OCI-LY3 (cell line): Measurements from ENCODE around the gene CYP27A1.

Source experiments
- H2AFZ ChIP-seq: fragments of 200-600, 300-600 bp; shearing (Covaris generic); 2 replicates; pipeline ENCODE4 v1.6.0; 2014; ENCODE audit warnings: antibody characterized with exemption, low read depth, low read length
- H3K27ac ChIP-seq: fragments of 200-600, 300-600 bp; sonication (generic); 2 replicates; pipeline ENCODE4 v1.5.1; 2014; ENCODE audit warnings: mild to moderate bottlenecking, low read length, moderate library complexity, mixed read lengths
- H3K27me3 ChIP-seq: fragments of 200-600, 300-600 bp; sonication (generic); 2 replicates; pipeline ENCODE4 v1.6.1; 2014; ENCODE audit warnings: low read depth, low read length, mixed read lengths
- H3K36me3 ChIP-seq: fragments of 200-600, 300-600 bp; sonication (generic); replicated peaks from 2 replicates; pipeline ENCODE3; 2014; ENCODE audit warnings: low read depth, low read length, mixed read lengths
- H3K4me1 ChIP-seq: fragments of 300-600, 200-600 bp; sonication (generic); 2 replicates; pipeline ENCODE4 v1.6.1; 2014; ENCODE audit warnings: low read length, mixed read lengths
- H3K4me2 ChIP-seq: fragments of 200-600, 300-600 bp; sonication (generic); 2 replicates; pipeline ENCODE4 v1.6.1; 2014; ENCODE audit warnings: low read length, mixed read lengths
- H3K4me3 ChIP-seq: fragments of 300-600, 200-600 bp; sonication (generic); 2 replicates; pipeline ENCODE4 v1.5.1; 2014; ENCODE audit warnings: antibody characterized with exemption, mild to moderate bottlenecking, low read length, moderate library complexity
- H3K79me2 ChIP-seq: fragments of 300-600, 200-600 bp; shearing (Covaris generic); 2 replicates; pipeline ENCODE4 v1.6.1; 2014; ENCODE audit warnings: mild to moderate bottlenecking, low read length, mixed read lengths
- H3K9ac ChIP-seq: fragments of 300-600, 200-600 bp; shearing (Covaris generic); 2 replicates; pipeline ENCODE4 v1.6.0; 2014; ENCODE audit warnings: mild to moderate bottlenecking, low read length, moderate library complexity
- H3K9me3 ChIP-seq: fragments of 200-600, 300-600 bp; shearing (Covaris generic); 2 replicates; pipeline ENCODE4 v1.6.1; 2014; ENCODE audit warnings: low read length, mixed read lengths; ENCODE audit not compliant: insufficient read depth
- H4K20me1 ChIP-seq: fragments of 200-600, 300-600 bp; sonication (generic); 2 replicates; pipeline ENCODE4 v1.6.1; 2016; ENCODE audit warnings: low read length, mixed read lengths; ENCODE audit not compliant: insufficient read depth
- CTCF ChIP-seq: fragments of 200-600, 300-600 bp; sonication (generic); IDR thresholded peaks from 2 replicates; pipeline ENCODE4 v1.5.1; 2014; ENCODE audit warnings: antibody characterized with exemption, low read length, low read depth
- EZH2phosphoT487 ChIP-seq: fragments of 200-600 bp; shearing (Covaris generic); IDR thresholded peaks from 2 replicates; pipeline ENCODE4 v1.6.1; 2018; ENCODE audit warnings: antibody characterized with exemption, mixed run types, low read depth

CYP27A1 gene

DNA sequence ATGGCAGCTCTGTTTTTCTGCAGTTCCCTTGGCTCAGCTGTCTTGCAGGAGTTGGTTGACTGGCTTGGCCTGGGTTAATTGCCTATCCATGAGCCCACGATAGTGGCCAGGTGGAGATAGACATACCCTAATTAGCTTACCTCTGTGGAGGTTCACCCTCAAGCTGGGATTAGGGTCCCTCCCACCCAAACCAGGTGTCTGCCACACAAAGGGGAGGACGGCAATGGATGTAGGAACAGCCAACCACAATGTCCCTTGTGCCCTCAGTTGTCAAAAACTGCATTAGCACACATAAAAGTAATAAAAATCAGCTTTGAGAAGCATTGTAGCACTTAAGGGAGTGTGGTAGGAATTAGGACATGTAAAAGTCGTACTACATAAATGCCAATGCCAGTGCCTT, 4.2 kb downstream of the CYP27A1 start:
- H3K27me3 ChIP-seq: no peaks in the 10 kb centered on the region

GRCh38 chr2:218788529-218789255, 6.7 kb downstream of the CYP27A1 start:
- no peaks in the 10 kb centered on the region for H3K79me2 ChIP-seq
- TF ChIP-seq EZH2phosphoT487 (no peak), CTCF (no peak)
- no peaks in the 10 kb centered on the region for H3K9me3 ChIP-seq
- no peak overlapping the region for H3K9ac ChIP-seq
- H3K36me3 ChIP-seq: no peaks in the 10 kb centered on the region
- no peak overlapping the region for H3K4me2 ChIP-seq
- no peaks in the 10 kb centered on the region for H4K20me1 ChIP-seq
- no peak overlapping the region for H2AFZ ChIP-seq
- no peaks in the 10 kb centered on the region for H3K4me1 ChIP-seq
- no peak overlapping the region for H3K27ac ChIP-seq
- H3K27me3 ChIP-seq: no peaks in the 10 kb centered on the region
- H3K4me3 ChIP-seq: no peak overlapping the region

More for the DNA sequence above, 4.2 kb downstream of the CYP27A1 start:
- H4K20me1 ChIP-seq: no peaks in the 10 kb centered on the region
- no peak overlapping the region for H3K27ac ChIP-seq
- H3K4me1 ChIP-seq: no peaks in the 10 kb centered on the region
- TF ChIP-seq EZH2phosphoT487 (no peak), CTCF (no peak)
- no peak overlapping the region for H3K4me3 ChIP-seq
- H3K79me2 ChIP-seq: no peaks in the 10 kb centered on the region
- no peak overlapping the region for H2AFZ ChIP-seq
- no peaks in the 10 kb centered on the region for H3K9me3 ChIP-seq
- H3K9ac ChIP-seq: no peak overlapping the region
- H3K36me3 ChIP-seq: no peaks in the 10 kb centered on the region
- no peak overlapping the region for H3K4me2 ChIP-seq

DNA sequence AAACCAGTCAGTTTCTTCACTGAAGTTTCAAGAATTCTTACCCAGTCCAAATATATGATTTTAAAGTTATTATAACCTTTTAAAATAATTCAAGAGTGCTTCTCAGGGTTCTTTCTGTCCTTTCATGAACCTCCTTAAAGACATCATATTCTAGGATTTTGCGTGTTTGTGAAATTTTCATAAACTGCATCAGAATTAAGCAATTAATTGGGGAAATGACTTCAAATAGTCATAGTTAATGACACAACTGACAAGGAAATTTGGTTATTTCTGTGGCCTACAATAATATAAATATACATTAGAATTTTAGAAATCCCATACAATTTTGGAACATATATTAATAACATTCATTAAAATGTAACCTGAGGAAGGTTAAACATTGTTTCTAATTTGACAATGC, 10.5 kb downstream of the CYP27A1 start:
- H3K9ac ChIP-seq: no peak overlapping the region
- no peaks in the 10 kb centered on the region for H3K9me3 ChIP-seq
- H2AFZ ChIP-seq: no peak overlapping the region
- no peaks in the 10 kb centered on the region for H3K79me2 ChIP-seq
- H3K4me2 ChIP-seq: no peak overlapping the region
- H4K20me1 ChIP-seq: no peaks in the 10 kb centered on the region
- no peaks in the 10 kb centered on the region for H3K36me3 ChIP-seq
- no peaks in the 10 kb centered on the region for H3K27me3 ChIP-seq
- no peaks in the 10 kb centered on the region for H3K4me1 ChIP-seq
- no peak overlapping the region for H3K27ac ChIP-seq
- H3K4me3 ChIP-seq: no peak overlapping the region
- TF ChIP-seq EZH2phosphoT487: no peak
- no peak for TF ChIP-seq CTCF

- H3K27ac ChIP-seq: no peak overlapping the region
- H3K4me3 ChIP-seq: no peak overlapping the region
- no peaks in the 10 kb centered on the region for H3K27me3 ChIP-seq
- no peaks in the 10 kb centered on the region for H4K20me1 ChIP-seq
- H3K9ac ChIP-seq: no peak overlapping the region
- H3K9me3 ChIP-seq: no peaks in the 10 kb centered on the region
- H2AFZ ChIP-seq: no peak overlapping the region
- H3K4me1 ChIP-seq: no peaks in the 10 kb centered on the region
- no peak for TF ChIP-seq EZH2phosphoT487
- no peak for TF ChIP-seq CTCF
- H3K4me2 ChIP-seq: no peak overlapping the region
- H3K36me3 ChIP-seq: no peaks in the 10 kb centered on the region
- no peaks in the 10 kb centered on the region for H3K79me2 ChIP-seq
Measured at GRCh38 chr2:218796691-218797090, 14.7 kb downstream of the CYP27A1 start.
